ENCODE data around the gene ZNF85.
"Not testable (repeated sequence)": the region's sequence is repeated elsewhere in the genome, so short reads cannot be mapped to it uniquely, and the experiment has no call there.

ZNF85 gene

GRCh38 chr19:20923077-20923871 is at the start of gene ZNF85:
TSS of gene ZNF85 (plus strand) at chr19:20923251. CDS start at chr19:20923401, 150 bp downstream.
- DNase-seq (ENCODE audit: low read depth in 3 of 3) = peak; percentile 69 to 87 (median 84)

GRCh38 chr19:20879501-20879900 is 43.5 kb upstream of the ZNF85 start:
- no peak for DNase-seq (ENCODE audit: low read depth in 3 of 3)

GRCh38 chr19:20912973-20913372 is 10.1 kb upstream of the ZNF85 start:
- DNase-seq (ENCODE audit: low read depth in 3 of 3) = no peak

- no peak for DNase-seq (ENCODE audit: low read depth in 3 of 3)
These were observed 2.4 kb downstream of the ZNF85 start for GRCh38 chr19:20925481-20925880.

GRCh38 chr19:20926796-20927195 is 3.7 kb downstream of the ZNF85 start:
- DNase-seq (ENCODE audit: low read depth in 3 of 3) = no peak

- DNase-seq (ENCODE audit: low read depth in 3 of 3) = no peak
These were observed 5.3 kb downstream of the ZNF85 start for GRCh38 chr19:20928371-20928770.

- DNase-seq (ENCODE audit: low read depth in 3 of 3) = not testable (repeated sequence)
These were observed 13.4 kb downstream of the ZNF85 start for GRCh38 chr19:20936322-20936947.

- DNase-seq (ENCODE audit: low read depth in 3 of 3) = not testable (repeated sequence)
These were observed 29.6 kb downstream of the ZNF85 start for GRCh38 chr19:20952561-20953095.

- no peak for DNase-seq (ENCODE audit: low read depth in 3 of 3)
These were observed 41.7 kb downstream of the ZNF85 start for GRCh38 chr19:20964798-20965197.

GRCh38 chr19:20968092-20968491 is 45.0 kb downstream of the ZNF85 start:
- DNase-seq (ENCODE audit: low read depth in 3 of 3) = no peak

- no peak for DNase-seq (ENCODE audit: low read depth in 3 of 3)
These were observed 46.4 kb downstream of the ZNF85 start for GRCh38 chr19:20969498-20969897.

- DNase-seq (ENCODE audit: low read depth in 3 of 3) = no peak
These were observed 46.8 kb downstream of the ZNF85 start for GRCh38 chr19:20969898-20970297.

GRCh38 chr19:20992788-20993187 is 69.7 kb downstream of the ZNF85 start:
- not testable (repeated sequence) for DNase-seq (ENCODE audit: low read depth in 3 of 3)

- peak; percentile 75 to 88 (median 81) for DNase-seq (ENCODE audit: low read depth in 3 of 3)
These were observed 76.8 kb downstream of the ZNF85 start for GRCh38 chr19:20999731-21000352.

All from stimulated activated CD4-positive, alpha-beta T cell treated with anti-CD3 and anti-CD28 coated beads, TNF-alpha, amount 100 ng/mL, for 24 hours (primary cell).